ENCODE results near the gene VAMP1. TPM values are rescaled to one million over a fixed set of nuclear protein-coding genes. Genes with fewer than 3 reads are reported as not detected.

VAMP1 gene
- total and polyA plus RNA-seq, 2 of the 4 experiments (the other 2 are of a cell fraction), result 7.2 to 21.9 TPM

- no peak overlapping the region for H3K4me2 ChIP-seq (ENCODE audit: low read depth, low read length)
- peaks cover 10% of the 10 kb centered on the region for H3K4me1 ChIP-seq (ENCODE audit: control insufficient read depth, insufficient read depth, low read length)
- H3K79me1 ChIP-seq (ENCODE audit: low read depth in 1 of 2, low read length in 2 of 2), result peaks cover 42 to 60% of the 10 kb centered on the region in 2 experiments
- DNase-seq (peak; percentile 42), ATAC-seq (ENCODE audit: low read depth) (peak; percentile 86)
- 80% methylated on average over 1 of the region's 12 CpGs; no CpG with 5 or more reads in 1 of the 2 experiments for WGBS, 2 experiments (ENCODE audit: extremely low coverage in 2 of 2, insufficient read length in 1 of 2)
- H2BK120ac ChIP-seq (ENCODE audit: low read depth, low read length), result peak overlapping the region; percentile 97
- H3K27ac ChIP-seq (ENCODE audit: insufficient read depth, low read length), result peak overlapping the region; percentile 93
- H4K8ac ChIP-seq (ENCODE audit: low read depth in 2 of 2, low read length in 2 of 2), result peak overlapping the region; percentile 98 to 99
- H2BK15ac ChIP-seq (ENCODE audit: low read depth, low read length), result peak overlapping the region; percentile 97
- peak overlapping the region; percentile 93 for H2AK5ac ChIP-seq (ENCODE audit: low read depth, low read length)
- dilution Hi-C loops (cut with HindIII; ENCODE audit: low sequenced_read_pairs, unreplicated experiment), result no loop called here
- POLR2A ChIA-PET (ENCODE audit: unreplicated experiment), result interaction anchor here (1.3 kb wide), 1 partner anchor 27 kb away, joined by 15 read pairs; the partner anchor contains the start of gene GAPDH
- H3K4ac ChIP-seq (ENCODE audit: low read depth, low read length), result peak overlapping the region; percentile 96
- TF ChIP-seq CEBPB (IDR thresholded peaks at IDR 0.05; ENCODE audit: low read depth, low read length), result peak; percentile 22; the same call in 1 of the 2 replicates
- no peak for TF ChIP-seq NFE2L2 (IDR thresholded peaks at IDR 0.05; ENCODE audit: low read depth, low read length)
- H3K56ac ChIP-seq (ENCODE audit: extremely low read depth, insufficient read depth, low read length), result peak overlapping the region; percentile 88; the same call in 1 of the 2 replicates
- peak overlapping the region; percentile 96; the same call in 1 of the 2 replicates for H3K23ac ChIP-seq (ENCODE audit: low read depth, low read length)
- H2AFZ ChIP-seq (replicated peaks; ENCODE audit: low read length, poor library complexity), result peak overlapping the region; percentile 63
- intact Hi-C loops (cut with micrococcal nuclease), result no loop called here
- no peaks in the 10 kb centered on the region for H3K27me3 ChIP-seq (ENCODE audit: control insufficient read depth, insufficient read depth, low read length)
- H3K9me1 ChIP-seq (ENCODE audit: insufficient read depth, low read length), result no peaks in the 10 kb centered on the region; the same call in none of the 2 replicates
- no peaks in the 10 kb centered on the region for H3K9me3 ChIP-seq (ENCODE audit: control insufficient read depth, insufficient read depth, low read length)
- H4K5ac ChIP-seq (ENCODE audit: low read depth, low read length), result peak overlapping the region; percentile 99
- H4K20me1 ChIP-seq (ENCODE audit: insufficient read depth, low read length), result no peaks in the 10 kb centered on the region
- peaks cover 19% of the 10 kb centered on the region for H3K36me3 ChIP-seq (ENCODE audit: control insufficient read depth, insufficient read depth, low read length)
- H3K14ac ChIP-seq (replicated peaks; ENCODE audit: low read depth, low read length), result peak overlapping the region; percentile 94
- H3K18ac ChIP-seq (ENCODE audit: low read depth, low read length), result peak overlapping the region; percentile 100
- H2BK5ac ChIP-seq (ENCODE audit: low read depth, low read length, poor library complexity, severe bottlenecking), result peak overlapping the region; percentile 97
- peak overlapping the region; percentile 93 for H2AK9ac ChIP-seq (replicated peaks; ENCODE audit: low read depth, low read length, poor library complexity)
- peak overlapping the region; percentile 37; the same call in 1 of the 2 replicates for H3K9ac ChIP-seq (ENCODE audit: low read depth, low read length)
- in situ Hi-C loops (cut with MboI; ENCODE audit: low sequenced_read_pairs), result no loop called here
- BruUV-seq (replicated peaks), result no TSS peak
- peak overlapping the region; percentile 96 for H4K91ac ChIP-seq (ENCODE audit: insufficient read depth, low read depth, low read length)
- peak overlapping the region; percentile 90 for H2BK20ac ChIP-seq (ENCODE audit: low read depth, low read length)
- H3K4me3 ChIP-seq (ENCODE audit: insufficient read depth, low read depth, low read length), result no peak overlapping the region
- CTCF ChIA-PET, result interaction anchor here (0.6 to 0.7 kb wide), 3 partner anchors 12 to 328 kb away, joined by 3 to 6 read pairs (median 4); no protein-coding TSS in a partner anchor
Measured at GRCh38 chr12:6507102-6507998, 36.9 kb upstream of the VAMP1 start.
